HG03442 (cell line): ENCODE data around the gene SLC6A18.

Experiments used
- ATAC-seq: cut with Tn5 transposase; IDR thresholded peaks from one replicate; pipeline ENCODE4 v1.9.1; 2021; ENCODE audit warnings: mild to moderate bottlenecking, moderate library complexity; ENCODE audit not compliant: unreplicated experiment

Gene SLC6A18

GRCh38 chr5:1230551-1230950, 5.4 kb downstream of the SLC6A18 start:
- ATAC-seq, result no peak

- ATAC-seq, result no peak
Observed at GRCh38 chr5:1231354-1231905, 6.2 kb downstream of the SLC6A18 start.

- ATAC-seq, result no peak
Observed at GRCh38 chr5:1232780-1233179, 7.6 kb downstream of the SLC6A18 start.

GRCh38 chr5:1235379-1235778, 10.2 kb downstream of the SLC6A18 start:
- no peak for ATAC-seq

GRCh38 chr5:1235838-1236237, 10.7 kb downstream of the SLC6A18 start:
- ATAC-seq, result no peak

GRCh38 chr5:1239505-1240251, 14.5 kb downstream of the SLC6A18 start:
- no peak for ATAC-seq

GRCh38 chr5:1240496-1241260, 15.5 kb downstream of the SLC6A18 start:
- ATAC-seq, result no peak

- ATAC-seq, result no peak
Observed at GRCh38 chr5:1241509-1242080, 16.4 kb downstream of the SLC6A18 start.

- ATAC-seq, result no peak
Observed at GRCh38 chr5:1242733-1243486, 17.7 kb downstream of the SLC6A18 start.

GRCh38 chr5:1243487-1244130, 18.4 kb downstream of the SLC6A18 start:
- no peak for ATAC-seq

GRCh38 chr5:1244255-1244654, 19.1 kb downstream of the SLC6A18 start:
- no peak for ATAC-seq

- no peak for ATAC-seq
Observed at GRCh38 chr5:1244976-1245375, 19.8 kb downstream of the SLC6A18 start.

GRCh38 chr5:1245905-1246576, 20.9 kb downstream of the SLC6A18 start:
- ATAC-seq, result no peak

- no peak for ATAC-seq
Observed at GRCh38 chr5:1246711-1247431, 21.7 kb downstream of the SLC6A18 start.

GRCh38 chr5:1247811-1248210, 22.6 kb downstream of the SLC6A18 start:
- no peak for ATAC-seq

- ATAC-seq, result no peak
Observed at GRCh38 chr5:1249366-1250280, 24.4 kb downstream of the SLC6A18 start.

- ATAC-seq, result no peak
Observed at GRCh38 chr5:1251678-1252580, 26.7 kb downstream of the SLC6A18 start.
